A673 (cell line): ENCODE data around the gene GPR37L1. TPM values are rescaled to one million over a fixed set of nuclear protein-coding genes. Genes with fewer than 3 reads are reported as not detected.

ENCODE experiments used
- BruUV-seq: library from RNA; stranded (reverse); fragments of 400-500 nt; replicated peaks from 2 replicates; lab custom pipeline; 2021; lab: Mats Ljungman, UMichigan
- CTCF ChIA-PET: fragments of 300-600 bp; sonication (Branson Sonifier 250); formaldehyde crosslinking; loops from one replicate; lab custom pipeline; 2022; ENCODE audit warnings: antibody characterized with exemption; lab: Charles Lee
- POLR2A ChIA-PET: fragments of 300-600 bp; sonication (Branson Sonifier 250); formaldehyde crosslinking; loops from one replicate; lab custom pipeline; 2022; ENCODE audit warnings: antibody characterized with exemption; ENCODE audit not compliant: low non-redundant PET; lab: Charles Lee
- DNase-seq: peaks from one replicate; pipeline ENCODE4 v3.0.0-alpha.2; 2015; ENCODE audit warnings: low spot score
- H3K27ac ChIP-seq: fragments of 200-600 bp; sonication (generic); 2 replicates; pipeline ENCODE4 v1.5.1; 2016; ENCODE audit warnings: mixed run types, low read depth, mild to moderate bottlenecking, mixed read lengths, antibody characterized with exemption, low read length; ENCODE audit not compliant: poor library complexity, severe bottlenecking
- H3K27me3 ChIP-seq: fragments of 200-600 bp; sonication (generic); replicated peaks from 2 replicates; pipeline ENCODE4 v1.6.1; 2017; ENCODE audit warnings: mixed run types, low read depth, mild to moderate bottlenecking, mixed read lengths, antibody characterized with exemption, low read length; ENCODE audit not compliant: insufficient read depth, poor library complexity
- H3K36me3 ChIP-seq: fragments of 200-600 bp; sonication (generic); 2 replicates; pipeline ENCODE4 v1.6.1; 2016; ENCODE audit warnings: mixed run types, mild to moderate bottlenecking, mixed read lengths, antibody characterized with exemption, low read length; ENCODE audit not compliant: insufficient read depth, poor library complexity, severe bottlenecking
- H3K4me1 ChIP-seq: fragments of 200-600 bp; sonication (generic); 2 replicates; pipeline ENCODE4 v1.6.1; 2017; ENCODE audit warnings: mixed run types, mild to moderate bottlenecking, mixed read lengths, antibody characterized with exemption, low read length; ENCODE audit not compliant: insufficient read depth, poor library complexity, severe bottlenecking
- H3K4me3 ChIP-seq: fragments of 200-600 bp; sonication (generic); 2 replicates; pipeline ENCODE4 v1.5.1; 2016; ENCODE audit warnings: low read depth, mixed run types, mild to moderate bottlenecking, mixed read lengths, low read length; ENCODE audit not compliant: poor library complexity, severe bottlenecking
- H3K9me3 ChIP-seq: fragments of 200-600 bp; sonication (generic); 2 replicates; pipeline ENCODE4 v1.6.1; 2016; ENCODE audit warnings: mixed run types, low read depth, mild to moderate bottlenecking, mixed read lengths, antibody characterized with exemption, low read length; ENCODE audit not compliant: poor library complexity, severe bottlenecking
- CTCF ChIP-seq: fragments of 300-800, 200-600 bp; sonication (generic); conservative IDR thresholded peaks from 2 replicates; pipeline ENCODE4 v1.5.1; 2017; ENCODE audit warnings: low read depth, mild to moderate bottlenecking, antibody characterized with exemption, low read length, moderate library complexity, mixed read lengths
- EZH2 ChIP-seq: fragments of 200-600 bp; sonication (generic); IDR thresholded peaks from 2 replicates; pipeline ENCODE4 v1.6.1; 2017; ENCODE audit warnings: borderline replicate concordance, low read depth, mild to moderate bottlenecking, mixed read lengths, antibody characterized with exemption, low read length; ENCODE audit not compliant: poor library complexity, severe bottlenecking
- intact Hi-C: fragments of 100-400 bp; cut with micrococcal nuclease; formaldehyde crosslinking; loops from one replicate; pipeline ENCODE4 v1.10.0; 2022; ENCODE audit not compliant: unreplicated experiment
- total RNA-seq: library from RNA; stranded (reverse); gene quantifications from 2 replicates; pipeline ENCODE4 v1.2.3, GENCODE V29; 2021

GPR37L1 gene
- total RNA-seq, 1 experiment from 2014 or later, result not detected

GRCh38 chr1:202117898-202118371 is 4.8 kb upstream of the GPR37L1 start:
- TF ChIP-seq CTCF (no peak), EZH2 (no peak)
- no peak for DNase-seq
- no peaks in the 10 kb centered on the region for H3K9me3 ChIP-seq
- no peak overlapping the region for H3K27ac ChIP-seq
- no peaks in the 10 kb centered on the region for H3K36me3 ChIP-seq
- H3K4me1 ChIP-seq, result no peaks in the 10 kb centered on the region
- ChIA-PET POLR2A (no interaction called here), CTCF (interaction anchor here (1.8 kb wide), 1 partner anchor 118 kb away, joined by 5 read pairs; no protein-coding TSS in a partner anchor)
- H3K27me3 ChIP-seq, result no peaks in the 10 kb centered on the region
- intact Hi-C loops, result no loop called here
- H3K4me3 ChIP-seq, result no peak overlapping the region
- BruUV-seq, result no TSS peak

GRCh38 chr1:202121006-202121405 is 1.7 kb upstream of the GPR37L1 start:
- intact Hi-C loops, result no loop called here
- Histone ChIP-seq H3K27me3 (no peaks in the 10 kb centered on the region), H3K36me3 (no peaks in the 10 kb centered on the region), H3K9me3 (no peaks in the 10 kb centered on the region), H3K4me3 (no peak overlapping the region), H3K4me1 (no peaks in the 10 kb centered on the region), H3K27ac (no peak overlapping the region)
- TF ChIP-seq CTCF (no peak), EZH2 (no peak)
- ChIA-PET CTCF (no interaction called here), POLR2A (no interaction called here)
- BruUV-seq, result no TSS peak
- DNase-seq, result no peak

GRCh38 chr1:202123336-202123813 is 658 bp downstream of the GPR37L1 start:
- no peak for TF ChIP-seq EZH2
- no peak for TF ChIP-seq CTCF

More at GRCh38 chr1:202123336-202123813, 658 bp downstream of the GPR37L1 start:
- DNase-seq, result no peak
- intact Hi-C loops, result no loop called here
- Histone ChIP-seq H3K4me3 (no peak overlapping the region), H3K27ac (no peak overlapping the region), H3K27me3 (no peaks in the 10 kb centered on the region), H3K4me1 (peaks cover 4% of the 10 kb centered on the region), H3K36me3 (no peaks in the 10 kb centered on the region), H3K9me3 (no peaks in the 10 kb centered on the region)
- POLR2A ChIA-PET, result no interaction called here
- CTCF ChIA-PET, result no interaction called here
- BruUV-seq, result no TSS peak
